H1 (cell line): ENCODE measurements around the gene ULK1. TPM values are rescaled to one million over a fixed set of nuclear protein-coding genes. Genes with fewer than 3 reads are reported as not detected.

Source experiments
- polyA plus RNA-seq, 7 experiments: library from polyadenylated mRNA; depleted of rRNA in 3 of 7; stranded (reverse) in 5 of 7; unstranded in 2 of 7; fragments of >200 nt in 5 of 7; fragments of 200-250 nt in 2 of 7; gene quantifications; 1 replicate in 5 of 7; 2 replicates in 1 of 7; 4 replicates in 1 of 7; pipeline versions ENCODE4 v1.2.1 to v1.2.3, GENCODE V29; 2011 to 2013; ENCODE audit warnings: missing spikeins in 2 of 7, mixed read lengths in 2 of 7
- total RNA-seq: library from RNA; stranded (reverse); fragmentation: NEBNext Ultra II Directional; extraction: Animal tissue kit (Norgen Biotek cat#: 25700); gene quantifications from 2 replicates; pipeline ENCODE4 v1.2.1, GENCODE V29; 2021
- TF ChIP-seq, protein P1 (sequence below): IDR thresholded peaks from 2 replicates; pipeline ENCODE4 v1.6.1; 2012; ENCODE audit warnings: low read length, inconsistent platforms
- TF ChIP-seq, protein P2 (sequence below): IDR thresholded peaks from 2 replicates; pipeline ENCODE4 v1.6.1; 2012; ENCODE audit warnings: inconsistent platforms

ULK1 gene
- total and polyA plus RNA-seq, 2 of the 8 experiments (the other 6 are each of a cell fraction or from before 2014, with no cell fraction given) = 13.0 to 44.1 TPM

DNA sequence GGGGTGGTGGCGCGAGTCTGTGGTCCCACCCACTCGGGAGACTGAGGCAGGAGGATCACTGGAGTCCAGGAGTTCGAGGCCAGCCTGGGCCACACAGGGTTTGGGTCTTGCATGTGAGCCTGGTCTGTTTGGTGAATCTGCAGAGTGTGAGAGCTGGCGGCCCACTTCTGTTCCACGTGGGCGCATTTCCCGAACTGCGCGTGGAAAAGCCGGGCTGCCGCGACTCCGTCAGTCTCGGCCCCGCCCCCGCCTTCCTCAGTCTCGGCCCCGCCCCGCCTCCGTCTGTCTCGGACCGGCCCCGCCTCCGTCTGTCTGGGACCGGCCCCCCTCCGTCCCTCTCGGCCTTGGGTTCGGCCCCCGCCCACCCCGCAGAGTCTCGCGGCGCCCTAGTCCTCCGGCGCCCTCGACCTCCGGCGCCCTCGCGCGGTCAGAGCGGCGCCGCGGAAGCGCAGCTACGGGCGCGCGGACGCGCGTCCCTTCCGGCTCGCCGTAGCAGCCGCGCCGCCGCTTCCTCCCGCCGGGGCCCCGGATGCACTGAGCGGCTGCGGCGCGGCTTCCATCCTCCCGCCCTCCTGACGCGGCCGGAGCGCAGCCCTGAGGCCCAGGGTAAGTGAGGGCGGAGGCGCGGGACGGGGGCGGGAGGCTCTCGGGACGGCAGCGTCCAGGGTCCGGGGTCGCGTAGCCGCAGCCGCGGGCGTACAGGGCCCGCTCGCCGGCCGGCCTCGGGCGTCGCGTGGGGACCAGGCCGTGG is 55.2 kb downstream of the ULK1 start, which contains the start of gene EP400 (continued):
- TF ChIP-seq, protein P1, sequence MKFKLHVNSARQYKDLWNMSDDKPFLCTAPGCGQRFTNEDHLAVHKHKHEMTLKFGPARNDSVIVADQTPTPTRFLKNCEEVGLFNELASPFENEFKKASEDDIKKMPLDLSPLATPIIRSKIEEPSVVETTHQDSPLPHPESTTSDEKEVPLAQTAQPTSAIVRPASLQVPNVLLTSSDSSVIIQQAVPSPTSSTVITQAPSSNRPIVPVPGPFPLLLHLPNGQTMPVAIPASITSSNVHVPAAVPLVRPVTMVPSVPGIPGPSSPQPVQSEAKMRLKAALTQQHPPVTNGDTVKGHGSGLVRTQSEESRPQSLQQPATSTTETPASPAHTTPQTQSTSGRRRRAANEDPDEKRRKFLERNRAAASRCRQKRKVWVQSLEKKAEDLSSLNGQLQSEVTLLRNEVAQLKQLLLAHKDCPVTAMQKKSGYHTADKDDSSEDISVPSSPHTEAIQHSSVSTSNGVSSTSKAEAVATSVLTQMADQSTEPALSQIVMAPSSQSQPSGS = no peak
- TF ChIP-seq, protein P2, sequence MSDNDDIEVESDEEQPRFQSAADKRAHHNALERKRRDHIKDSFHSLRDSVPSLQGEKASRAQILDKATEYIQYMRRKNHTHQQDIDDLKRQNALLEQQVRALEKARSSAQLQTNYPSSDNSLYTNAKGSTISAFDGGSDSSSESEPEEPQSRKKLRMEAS = 0 out of 2 replicates have a peak, but pooled peaks have one; percentile 8
